ENCODE data around the gene CELSR1. TPM values are rescaled to one million over a fixed set of nuclear protein-coding genes. Genes with fewer than 3 reads are reported as not detected.

Gene CELSR1
- total and polyA plus RNA-seq, 2 of the 13 experiments (the other 11 are each of a cell fraction or from before 2014, with no cell fraction given), result 0.78 to 1.8 TPM

DNA sequence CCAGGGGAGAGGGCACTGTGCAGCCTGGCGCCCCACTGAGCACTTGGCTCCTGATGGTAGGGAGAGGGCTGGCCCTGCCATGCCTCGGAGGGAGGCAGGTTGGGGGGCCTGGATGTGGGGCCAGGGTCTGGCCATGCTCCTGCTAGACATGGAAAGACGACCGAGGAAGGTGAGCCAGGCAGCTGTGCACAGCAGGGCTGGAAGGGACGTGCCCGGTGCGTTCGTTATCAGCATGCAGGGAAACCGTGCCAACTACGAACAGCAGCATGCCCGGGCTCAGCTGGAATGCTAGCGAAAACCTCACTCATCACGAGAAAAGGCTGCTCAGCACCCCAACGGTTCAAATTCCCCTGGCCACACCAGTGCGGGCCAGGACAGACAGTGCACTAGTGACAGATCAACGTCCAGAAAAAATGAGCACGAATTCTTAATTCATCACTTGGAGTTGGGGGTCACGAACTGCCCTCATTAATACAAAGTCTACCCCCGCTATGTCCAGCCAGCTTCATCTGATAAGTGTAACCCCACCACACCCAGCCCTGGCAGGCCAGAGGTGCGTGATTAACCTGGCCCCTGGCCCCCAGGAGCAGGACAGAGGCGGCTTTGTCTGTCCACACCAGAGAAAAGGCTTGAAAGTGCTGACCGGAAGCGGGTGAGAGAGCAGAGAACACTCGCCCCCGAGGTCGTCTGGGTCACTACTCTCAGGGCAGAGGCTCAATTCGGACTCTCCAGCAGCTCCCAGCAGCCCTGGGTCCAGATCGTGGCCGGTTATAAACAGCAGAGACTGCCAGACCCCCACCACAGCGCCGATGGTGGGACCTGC, 84.2 kb downstream of the CELSR1 start (continued):
- TF ChIP-seq TARDBP (CRISPR knock-in tag; IDR thresholded peaks at IDR 0.05), result peak; percentile 93
- TF ChIP-seq ZNF263 (CRISPR knock-in tag; IDR thresholded peaks at IDR 0.05), result no peak; the same call in 1 of the 2 replicates
- TF ChIP-seq SRF (IDR thresholded peaks at IDR 0.05; ENCODE audit: low read depth, low read length), result no peak
- TF ChIP-seq, protein P1, sequence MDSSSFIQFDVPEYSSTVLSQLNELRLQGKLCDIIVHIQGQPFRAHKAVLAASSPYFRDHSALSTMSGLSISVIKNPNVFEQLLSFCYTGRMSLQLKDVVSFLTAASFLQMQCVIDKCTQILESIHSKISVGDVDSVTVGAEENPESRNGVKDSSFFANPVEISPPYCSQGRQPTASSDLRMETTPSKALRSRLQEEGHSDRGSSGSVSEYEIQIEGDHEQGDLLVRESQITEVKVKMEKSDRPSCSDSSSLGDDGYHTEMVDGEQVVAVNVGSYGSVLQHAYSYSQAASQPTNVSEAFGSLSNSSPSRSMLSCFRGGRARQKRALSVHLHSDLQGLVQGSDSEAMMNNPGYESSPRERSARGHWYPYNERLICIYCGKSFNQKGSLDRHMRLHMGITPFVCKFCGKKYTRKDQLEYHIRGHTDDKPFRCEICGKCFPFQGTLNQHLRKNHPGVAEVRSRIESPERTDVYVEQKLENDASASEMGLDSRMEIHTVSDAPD (CRISPR knock-in tag; IDR thresholded peaks at IDR 0.05), result peak; percentile 89
- TF ChIP-seq SP140L (CRISPR knock-in tag; IDR thresholded peaks at IDR 0.05; ENCODE audit: borderline replicate concordance), result no peak
- TF ChIP-seq, protein P2, sequence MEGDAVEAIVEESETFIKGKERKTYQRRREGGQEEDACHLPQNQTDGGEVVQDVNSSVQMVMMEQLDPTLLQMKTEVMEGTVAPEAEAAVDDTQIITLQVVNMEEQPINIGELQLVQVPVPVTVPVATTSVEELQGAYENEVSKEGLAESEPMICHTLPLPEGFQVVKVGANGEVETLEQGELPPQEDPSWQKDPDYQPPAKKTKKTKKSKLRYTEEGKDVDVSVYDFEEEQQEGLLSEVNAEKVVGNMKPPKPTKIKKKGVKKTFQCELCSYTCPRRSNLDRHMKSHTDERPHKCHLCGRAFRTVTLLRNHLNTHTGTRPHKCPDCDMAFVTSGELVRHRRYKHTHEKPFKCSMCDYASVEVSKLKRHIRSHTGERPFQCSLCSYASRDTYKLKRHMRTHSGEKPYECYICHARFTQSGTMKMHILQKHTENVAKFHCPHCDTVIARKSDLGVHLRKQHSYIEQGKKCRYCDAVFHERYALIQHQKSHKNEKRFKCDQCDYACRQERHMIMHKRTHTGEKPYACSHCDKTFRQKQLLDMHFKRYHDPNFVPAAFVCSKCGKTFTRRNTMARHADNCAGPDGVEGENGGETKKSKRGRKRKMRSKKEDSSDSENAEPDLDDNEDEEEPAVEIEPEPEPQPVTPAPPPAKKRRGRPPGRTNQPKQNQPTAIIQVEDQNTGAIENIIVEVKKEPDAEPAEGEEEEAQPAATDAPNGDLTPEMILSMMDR (CRISPR knock-in tag; IDR thresholded peaks at IDR 0.05), result peak; percentile 7; the same call in 1 of the 2 replicates
- TF ChIP-seq, protein P3, sequence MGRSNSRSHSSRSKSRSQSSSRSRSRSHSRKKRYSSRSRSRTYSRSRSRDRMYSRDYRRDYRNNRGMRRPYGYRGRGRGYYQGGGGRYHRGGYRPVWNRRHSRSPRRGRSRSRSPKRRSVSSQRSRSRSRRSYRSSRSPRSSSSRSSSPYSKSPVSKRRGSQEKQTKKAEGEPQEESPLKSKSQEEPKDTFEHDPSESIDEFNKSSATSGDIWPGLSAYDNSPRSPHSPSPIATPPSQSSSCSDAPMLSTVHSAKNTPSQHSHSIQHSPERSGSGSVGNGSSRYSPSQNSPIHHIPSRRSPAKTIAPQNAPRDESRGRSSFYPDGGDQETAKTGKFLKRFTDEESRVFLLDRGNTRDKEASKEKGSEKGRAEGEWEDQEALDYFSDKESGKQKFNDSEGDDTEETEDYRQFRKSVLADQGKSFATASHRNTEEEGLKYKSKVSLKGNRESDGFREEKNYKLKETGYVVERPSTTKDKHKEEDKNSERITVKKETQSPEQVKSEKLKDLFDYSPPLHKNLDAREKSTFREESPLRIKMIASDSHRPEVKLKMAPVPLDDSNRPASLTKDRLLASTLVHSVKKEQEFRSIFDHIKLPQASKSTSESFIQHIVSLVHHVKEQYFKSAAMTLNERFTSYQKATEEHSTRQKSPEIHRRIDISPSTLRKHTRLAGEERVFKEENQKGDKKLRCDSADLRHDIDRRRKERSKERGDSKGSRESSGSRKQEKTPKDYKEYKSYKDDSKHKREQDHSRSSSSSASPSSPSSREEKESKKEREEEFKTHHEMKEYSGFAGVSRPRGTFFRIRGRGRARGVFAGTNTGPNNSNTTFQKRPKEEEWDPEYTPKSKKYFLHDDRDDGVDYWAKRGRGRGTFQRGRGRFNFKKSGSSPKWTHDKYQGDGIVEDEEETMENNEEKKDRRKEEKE (IDR thresholded peaks at IDR 0.05), result no peak
- TF ChIP-seq MYC (CRISPR knock-in tag; IDR thresholded peaks at IDR 0.05; ENCODE audit: borderline replicate concordance), result peak; percentile 28; the same call in 1 of the 2 replicates
- TF ChIP-seq, protein P4, sequence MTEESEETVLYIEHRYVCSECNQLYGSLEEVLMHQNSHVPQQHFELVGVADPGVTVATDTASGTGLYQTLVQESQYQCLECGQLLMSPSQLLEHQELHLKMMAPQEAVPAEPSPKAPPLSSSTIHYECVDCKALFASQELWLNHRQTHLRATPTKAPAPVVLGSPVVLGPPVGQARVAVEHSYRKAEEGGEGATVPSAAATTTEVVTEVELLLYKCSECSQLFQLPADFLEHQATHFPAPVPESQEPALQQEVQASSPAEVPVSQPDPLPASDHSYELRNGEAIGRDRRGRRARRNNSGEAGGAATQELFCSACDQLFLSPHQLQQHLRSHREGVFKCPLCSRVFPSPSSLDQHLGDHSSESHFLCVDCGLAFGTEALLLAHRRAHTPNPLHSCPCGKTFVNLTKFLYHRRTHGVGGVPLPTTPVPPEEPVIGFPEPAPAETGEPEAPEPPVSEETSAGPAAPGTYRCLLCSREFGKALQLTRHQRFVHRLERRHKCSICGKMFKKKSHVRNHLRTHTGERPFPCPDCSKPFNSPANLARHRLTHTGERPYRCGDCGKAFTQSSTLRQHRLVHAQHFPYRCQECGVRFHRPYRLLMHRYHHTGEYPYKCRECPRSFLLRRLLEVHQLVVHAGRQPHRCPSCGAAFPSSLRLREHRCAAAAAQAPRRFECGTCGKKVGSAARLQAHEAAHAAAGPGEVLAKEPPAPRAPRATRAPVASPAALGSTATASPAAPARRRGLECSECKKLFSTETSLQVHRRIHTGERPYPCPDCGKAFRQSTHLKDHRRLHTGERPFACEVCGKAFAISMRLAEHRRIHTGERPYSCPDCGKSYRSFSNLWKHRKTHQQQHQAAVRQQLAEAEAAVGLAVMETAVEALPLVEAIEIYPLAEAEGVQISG (CRISPR knock-in tag; IDR thresholded peaks at IDR 0.05), result peak; percentile 35; the same call in 1 of the 2 replicates
- no peak for TF ChIP-seq ZNF441 (CRISPR knock-in tag; IDR thresholded peaks at IDR 0.05; ENCODE audit: borderline replicate concordance)
- 0 out of 2 replicates have a peak, but pooled peaks have one; percentile 51 for TF ChIP-seq ZFP1 (CRISPR knock-in tag; IDR thresholded peaks at IDR 0.05)
- TF ChIP-seq TBX2 (CRISPR knock-in tag; IDR thresholded peaks at IDR 0.05; ENCODE audit: borderline replicate concordance), result peak; percentile 95
- no peak for TF ChIP-seq ZNF451 (CRISPR knock-in tag; IDR thresholded peaks at IDR 0.05)
- peak; percentile 63 for TF ChIP-seq FOSL2 (CRISPR knock-in tag; IDR thresholded peaks at IDR 0.05)
- TF ChIP-seq, protein P5, sequence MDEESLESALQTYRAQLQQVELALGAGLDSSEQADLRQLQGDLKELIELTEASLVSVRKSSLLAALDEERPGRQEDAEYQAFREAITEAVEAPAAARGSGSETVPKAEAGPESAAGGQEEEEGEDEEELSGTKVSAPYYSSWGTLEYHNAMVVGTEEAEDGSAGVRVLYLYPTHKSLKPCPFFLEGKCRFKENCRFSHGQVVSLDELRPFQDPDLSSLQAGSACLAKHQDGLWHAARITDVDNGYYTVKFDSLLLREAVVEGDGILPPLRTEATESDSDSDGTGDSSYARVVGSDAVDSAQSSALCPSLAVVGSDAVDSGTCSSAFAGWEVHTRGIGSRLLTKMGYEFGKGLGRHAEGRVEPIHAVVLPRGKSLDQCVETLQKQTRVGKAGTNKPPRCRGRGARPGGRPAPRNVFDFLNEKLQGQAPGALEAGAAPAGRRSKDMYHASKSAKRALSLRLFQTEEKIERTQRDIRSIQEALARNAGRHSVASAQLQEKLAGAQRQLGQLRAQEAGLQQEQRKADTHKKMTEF (CRISPR knock-in tag; IDR thresholded peaks at IDR 0.05), result peak; percentile 84
- TF ChIP-seq ZNF543 (CRISPR knock-in tag; IDR thresholded peaks at IDR 0.05), result no peak; the same call in 1 of the 2 replicates
